GM21390 (cell line): ENCODE measurements around the gene BBIP1.
A peak's percentile ranks its signal among the peaks of the same experiment; 100 is the strongest.
"Not testable (repeated sequence)": the region's sequence is repeated elsewhere in the genome, so short reads cannot be mapped to it uniquely, and the experiment has no call there.

Source experiments
- ATAC-seq: cut with Tn5 transposase; IDR thresholded peaks from one replicate; pipeline ENCODE4 v1.9.1; 2021; ENCODE audit not compliant: unreplicated experiment

The BBIP1 gene

GRCh38 chr10:110923856-110924493 lies 5.0 kb upstream of the BBIP1 start:
- ATAC-seq: peak; percentile 26

DNA sequence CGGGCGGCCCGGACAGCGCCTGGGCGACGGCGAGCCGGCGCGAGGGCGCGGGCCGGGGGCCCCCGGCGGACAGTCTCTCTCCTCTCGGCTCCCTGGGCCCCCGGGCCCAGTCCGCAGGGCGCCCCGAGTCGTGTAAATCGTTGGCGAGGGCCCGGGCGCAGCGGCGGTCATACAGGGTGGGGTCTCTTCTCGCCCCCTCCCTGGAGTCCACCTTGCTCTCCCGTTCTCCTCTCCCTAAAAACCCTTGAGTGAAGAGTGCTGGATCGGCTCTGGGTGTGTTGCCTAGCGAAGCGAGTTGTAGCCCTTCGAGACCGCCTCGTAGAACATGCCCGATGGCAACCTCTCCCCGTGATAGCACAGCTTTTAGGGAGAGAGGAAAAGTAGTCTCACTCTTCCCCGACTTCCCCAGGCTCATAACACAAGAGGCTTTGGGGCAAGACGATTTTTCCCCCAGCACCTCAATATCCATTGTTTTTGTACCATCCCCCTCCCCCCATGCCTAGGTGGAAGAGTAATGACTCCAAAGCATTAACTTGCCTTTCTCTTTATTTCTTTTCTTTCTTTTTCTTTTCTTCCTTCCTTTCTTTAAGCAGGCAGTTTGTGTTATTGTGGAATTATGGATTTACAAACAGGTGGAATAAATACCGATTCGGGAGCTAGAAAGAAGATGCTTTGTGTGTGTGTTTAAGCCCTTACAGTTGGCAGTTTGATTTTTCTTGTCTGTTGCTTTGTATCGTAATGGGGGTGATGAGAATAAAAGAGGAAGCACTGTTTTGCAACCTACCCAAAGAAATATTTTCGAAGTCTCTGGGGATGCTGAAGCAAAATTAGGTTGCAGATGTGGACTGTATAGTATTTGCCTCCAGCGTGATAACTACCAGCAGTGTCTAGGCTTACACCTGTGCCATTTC lies 1.2 kb upstream of the BBIP1 start:
- peak; percentile 35 for ATAC-seq

GRCh38 chr10:110919349-110919931 lies 460 bp upstream of the BBIP1 start, which contains the start of gene SHOC2:
Gene SHOC2 (plus strand): TSS chr10:110919604. CDS start chr10:110964359, 44,755 bp downstream.
- ATAC-seq: peak; percentile 2

DNA sequence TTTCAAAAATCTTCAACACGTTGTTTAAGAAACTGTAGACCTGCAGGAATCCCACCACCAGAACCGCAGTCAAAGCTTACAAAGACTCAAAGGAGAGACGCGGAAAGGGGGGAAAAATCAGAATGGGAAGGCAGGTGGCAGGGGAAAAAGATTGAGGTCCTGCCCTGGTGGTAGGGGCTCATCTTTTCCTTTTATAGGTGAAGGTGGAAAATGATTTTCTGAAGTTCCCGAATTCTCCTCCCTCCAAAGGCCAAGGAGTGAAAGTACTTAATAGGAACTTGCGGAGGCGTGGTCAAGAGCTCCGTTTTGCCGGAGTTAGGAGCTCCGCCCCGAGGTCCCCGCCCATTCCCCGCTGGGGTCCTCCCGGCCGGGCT lies 724 bp downstream of the BBIP1 start:
- ATAC-seq: no peak

- ATAC-seq: no peak
Measured at GRCh38 chr10:110916554-110917346, 2.2 kb downstream of the BBIP1 start.

DNA sequence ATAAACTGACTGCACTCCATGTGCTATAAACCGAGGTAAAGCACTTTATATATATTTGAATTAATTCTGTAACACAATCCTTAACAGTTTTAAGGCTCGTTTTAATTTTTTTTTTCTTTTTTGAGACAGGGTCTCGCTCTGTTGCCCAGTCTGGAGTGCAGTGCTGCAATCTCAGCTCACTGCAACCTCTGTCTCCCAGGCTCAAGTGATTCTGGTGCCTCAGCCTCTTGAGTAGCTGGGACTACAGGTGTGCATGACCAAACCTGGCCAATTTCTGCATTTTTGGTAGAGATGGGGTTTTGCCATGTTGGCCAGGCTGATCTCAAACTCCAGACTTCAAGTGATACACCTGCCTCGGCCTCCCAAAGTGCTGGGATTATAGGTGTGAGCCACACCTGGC lies 3.4 kb downstream of the BBIP1 start:
- ATAC-seq: not testable (repeated sequence)

GRCh38 chr10:110915035-110915434 lies 3.9 kb downstream of the BBIP1 start:
- no peak for ATAC-seq

GRCh38 chr10:110914431-110914830 lies 4.5 kb downstream of the BBIP1 start:
- ATAC-seq: no peak

- ATAC-seq: no peak
Measured at GRCh38 chr10:110912374-110912773, 6.6 kb downstream of the BBIP1 start.

- ATAC-seq: no peak
Measured at GRCh38 chr10:110910138-110910537, 8.8 kb downstream of the BBIP1 start.

- peak; percentile 61 for ATAC-seq
Measured at GRCh38 chr10:110903280-110904278, 15.4 kb downstream of the BBIP1 start.

- no peak for ATAC-seq
Measured at GRCh38 chr10:110901954-110902819, 16.8 kb downstream of the BBIP1 start.

DNA sequence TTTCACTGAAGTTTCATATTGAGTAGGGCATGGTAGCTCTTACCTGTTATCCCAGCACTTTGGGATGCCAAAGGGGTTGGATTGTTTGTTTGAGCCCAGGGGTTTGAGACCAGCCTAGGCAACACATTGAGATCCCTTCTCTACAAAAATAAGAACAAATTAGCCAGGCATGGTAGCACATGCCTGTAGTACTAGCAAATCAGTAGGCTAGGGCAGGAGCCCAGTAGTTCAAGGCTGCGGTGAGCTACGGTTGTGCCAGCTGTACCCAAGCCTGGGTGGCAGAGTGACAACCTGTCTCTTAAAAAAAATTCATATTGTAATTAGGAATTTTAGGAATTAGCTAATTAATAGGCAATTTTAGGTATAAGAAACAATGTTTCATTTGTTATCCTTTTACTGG lies 18.0 kb downstream of the BBIP1 start:
- ATAC-seq: no peak

- no peak for ATAC-seq
Measured at GRCh38 chr10:110898391-110898790, 20.6 kb downstream of the BBIP1 start.

- ATAC-seq: no peak
Measured at GRCh38 chr10:110897184-110897583, 21.8 kb downstream of the BBIP1 start.

GRCh38 chr10:110893559-110894179 lies 25.3 kb downstream of the BBIP1 start:
- peak; percentile 68 for ATAC-seq

GRCh38 chr10:110892602-110893288 lies 26.2 kb downstream of the BBIP1 start:
- no peak for ATAC-seq

DNA sequence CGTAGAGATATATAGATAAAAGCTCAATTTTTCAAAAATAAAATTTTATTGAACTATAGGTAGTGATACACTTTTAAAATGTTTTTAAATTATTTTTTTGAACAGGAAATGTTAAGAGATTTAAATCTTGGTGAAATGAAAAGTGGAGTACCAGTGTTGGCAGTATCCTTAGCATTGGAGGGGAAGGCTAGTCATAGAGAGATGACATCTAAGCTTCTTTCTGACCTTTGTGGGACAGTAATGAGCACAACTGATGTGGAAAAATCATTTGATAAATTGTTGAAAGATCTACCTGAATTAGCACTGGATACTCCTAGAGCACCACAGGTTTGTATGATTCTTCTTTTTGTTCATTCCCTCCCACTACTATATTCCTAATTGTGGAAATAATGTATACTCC lies 31.4 kb downstream of the BBIP1 start:
- no peak for ATAC-seq
